Smooth muscle cell (in vitro differentiated cells): ENCODE data around the gene SEZ6L2. TPM values are rescaled to one million over a fixed set of nuclear protein-coding genes. Genes with fewer than 3 reads are reported as not detected.

ENCODE experiments used
- DNase-seq: peaks from one replicate; lab custom pipeline; 2025; ENCODE audit not compliant: unreplicated experiment; lab: John Stamatoyannopoulos, UW
- H2AFZ ChIP-seq: fragments of 200-600 bp; sonication (generic); 2 replicates; pipeline ENCODE4 v1.6.0; 2016; ENCODE audit warnings: antibody characterized with exemption, low read depth, mild to moderate bottlenecking
- H3F3A ChIP-seq: fragments of 200-600 bp; sonication (generic); 2 replicates; pipeline ENCODE4 v1.6.0; 2017; ENCODE audit warnings: antibody characterized with exemption, low read depth
- H3K27ac ChIP-seq: fragments of 200-600 bp; sonication (generic); 2 replicates; pipeline ENCODE4 v1.5.1; 2016; ENCODE audit warnings: low read depth, mild to moderate bottlenecking
- H3K27me3 ChIP-seq: fragments of 200-600 bp; sonication (generic); 2 replicates; pipeline ENCODE4 v1.6.1; 2016; ENCODE audit warnings: low read depth, mild to moderate bottlenecking
- H3K36me3 ChIP-seq: fragments of 200-600 bp; sonication (generic); 2 replicates; pipeline ENCODE4 v1.5.1; 2016; ENCODE audit warnings: low read depth
- H3K4me1 ChIP-seq: fragments of 200-600 bp; sonication (generic); 2 replicates; pipeline ENCODE4 v1.5.1; 2016; ENCODE audit warnings: low read depth
- H3K4me2 ChIP-seq: fragments of 200-600 bp; sonication (generic); 2 replicates; pipeline ENCODE4 v1.6.0; 2016; ENCODE audit warnings: mild to moderate bottlenecking
- H3K4me3 ChIP-seq: fragments of 200-600 bp; sonication (generic); 2 replicates; pipeline ENCODE4 v1.5.1; 2016; ENCODE audit warnings: mild to moderate bottlenecking
- H3K79me2 ChIP-seq: fragments of 200-600 bp; sonication (generic); 2 replicates; pipeline ENCODE4 v1.6.0; 2016; ENCODE audit warnings: low read depth, mild to moderate bottlenecking
- H3K9ac ChIP-seq: fragments of 200-600 bp; sonication (generic); 2 replicates; pipeline ENCODE4 v1.6.0; 2016; ENCODE audit warnings: low read depth
- H3K9me3 ChIP-seq: fragments of 200-600 bp; sonication (generic); replicated peaks from 2 replicates; pipeline ENCODE4 v1.5.1; 2016; ENCODE audit warnings: low read depth
- H4K20me1 ChIP-seq: fragments of 200-600 bp; sonication (generic); 2 replicates; pipeline ENCODE4 v1.6.0; 2016; ENCODE audit warnings: low read depth
- CTCF ChIP-seq: fragments of 200-600 bp; sonication (generic); IDR thresholded peaks from 2 replicates; pipeline ENCODE4 v1.5.1; 2017; ENCODE audit warnings: borderline replicate concordance, mild to moderate bottlenecking, antibody characterized with exemption; ENCODE audit not compliant: insufficient read depth, poor library complexity, severe bottlenecking
- WGBS: methylation state at CpG from one replicate; pipeline ENCODE4 v1.1.7; 2016; ENCODE audit warnings: low lambda C conversion rate; 5-methylcytosine and 5-hydroxymethylcytosine counted together
- polyA plus RNA-seq: library from polyadenylated mRNA; unstranded; fragments of >200 nt; fragmentation: Nextera tagmentation; extraction: Ambion mirVana; gene quantifications from 2 replicates; pipeline ENCODE4 v1.2.1, GENCODE V29; 2016
- total RNA-seq: library from RNA; depleted of rRNA; stranded (reverse); fragments of >200 nt; gene quantifications from 2 replicates; pipeline ENCODE4 v1.2.3, GENCODE V29; 2014

Gene SEZ6L2
- total and polyA plus RNA-seq, 2 experiments from 2014 or later = 46.1 to 178 TPM

DNA sequence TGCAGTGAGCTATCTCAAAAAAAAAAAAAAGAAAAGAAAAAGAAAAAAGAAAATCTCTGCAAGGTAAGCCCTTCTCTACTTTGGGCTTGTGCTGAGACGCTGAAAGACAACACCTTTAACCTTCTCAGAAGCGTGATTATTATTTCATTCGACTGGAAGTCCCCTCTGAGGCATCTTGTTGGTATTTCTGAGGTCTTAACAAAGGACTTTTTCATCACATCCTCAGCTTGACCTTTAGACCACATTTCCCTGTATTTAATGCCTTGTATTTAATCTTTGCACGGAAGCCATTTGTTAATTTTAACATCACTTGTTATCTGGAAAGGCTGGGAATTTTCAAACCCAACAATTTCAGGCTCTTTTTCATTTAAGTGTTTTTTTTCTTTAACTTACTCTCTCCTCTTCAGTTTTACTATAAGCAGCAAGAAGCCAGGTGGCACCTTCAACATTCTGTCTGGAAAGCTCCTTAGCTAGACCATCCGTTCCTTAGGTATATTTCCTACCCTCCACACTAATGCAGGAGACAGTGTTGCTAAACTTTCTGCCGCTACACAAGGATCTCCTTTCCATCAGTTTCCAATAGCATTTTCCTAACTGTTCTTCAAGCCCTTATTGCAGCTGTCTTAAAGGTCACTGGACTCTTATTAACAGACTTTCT is 16.4 kb upstream of the SEZ6L2 start:
- no peaks in the 10 kb centered on the region for H3K4me1 ChIP-seq
- H3K36me3 ChIP-seq = peaks cover 10% of the 10 kb centered on the region
- TF ChIP-seq CTCF = no peak
- no peaks in the 10 kb centered on the region for H3F3A ChIP-seq
- no peaks in the 10 kb centered on the region for H3K9me3 ChIP-seq
- no peak for DNase-seq
- no peak overlapping the region for H2AFZ ChIP-seq
- H4K20me1 ChIP-seq = peaks cover 8% of the 10 kb centered on the region
- 87% methylated on average over 6 of the region's 6 CpGs for WGBS
- H3K9ac ChIP-seq = no peak overlapping the region
- no peak overlapping the region for H3K4me3 ChIP-seq
- peaks cover 1% of the 10 kb centered on the region for H3K79me2 ChIP-seq
- H3K27me3 ChIP-seq = no peaks in the 10 kb centered on the region
- no peak overlapping the region for H3K27ac ChIP-seq
- no peak overlapping the region for H3K4me2 ChIP-seq

DNA sequence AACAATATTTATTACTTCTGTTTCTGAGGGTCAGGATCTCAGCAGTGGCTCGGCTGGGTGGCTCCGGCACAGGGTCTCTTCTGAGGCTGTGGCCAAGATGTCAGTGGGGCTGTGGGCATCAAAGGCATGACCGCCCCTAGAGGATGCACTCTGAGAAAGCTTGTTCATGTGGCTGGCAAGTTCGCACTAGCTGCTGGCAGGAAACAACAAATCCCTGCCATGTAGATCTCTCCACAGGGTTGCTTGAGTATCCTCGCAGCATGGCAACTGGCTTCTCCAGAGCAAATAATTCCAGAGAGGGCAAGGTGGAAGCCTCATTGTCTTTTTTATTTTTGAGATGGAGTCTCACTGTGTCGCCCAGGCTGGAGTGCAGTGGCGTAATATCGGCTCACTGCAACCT is 14.2 kb upstream of the SEZ6L2 start:
- WGBS = 97% methylated on average over 8 of the region's 8 CpGs
- DNase-seq = no peak

GRCh38 chr16:29912087-29912486 is 12.7 kb upstream of the SEZ6L2 start:
- no peak overlapping the region for H2AFZ ChIP-seq
- no peak overlapping the region for H3K9ac ChIP-seq
- no peak for DNase-seq
- H3K79me2 ChIP-seq = no peaks in the 10 kb centered on the region
- no peaks in the 10 kb centered on the region for H3K36me3 ChIP-seq
- no peaks in the 10 kb centered on the region for H4K20me1 ChIP-seq
- H3K4me3 ChIP-seq = no peak overlapping the region
- H3F3A ChIP-seq = no peaks in the 10 kb centered on the region
- H3K9me3 ChIP-seq = no peaks in the 10 kb centered on the region
- no peak for TF ChIP-seq CTCF
- H3K4me1 ChIP-seq = no peaks in the 10 kb centered on the region
- 90% methylated on average over 11 of the region's 11 CpGs for WGBS
- no peak overlapping the region for H3K27ac ChIP-seq
- no peak overlapping the region for H3K4me2 ChIP-seq
- H3K27me3 ChIP-seq = no peaks in the 10 kb centered on the region

More for the DNA sequence above, 14.2 kb upstream of the SEZ6L2 start:
- no peak for TF ChIP-seq CTCF
- Histone ChIP-seq H4K20me1 (no peaks in the 10 kb centered on the region), H3K9me3 (no peaks in the 10 kb centered on the region), H3K27ac (no peak overlapping the region), H3K4me2 (no peak overlapping the region), H3K79me2 (no peaks in the 10 kb centered on the region), H3K36me3 (no peaks in the 10 kb centered on the region), H3K27me3 (no peaks in the 10 kb centered on the region), H3K4me1 (no peaks in the 10 kb centered on the region), H3F3A (no peaks in the 10 kb centered on the region), H3K4me3 (no peak overlapping the region), H3K9ac (no peak overlapping the region), H2AFZ (no peak overlapping the region)

DNA sequence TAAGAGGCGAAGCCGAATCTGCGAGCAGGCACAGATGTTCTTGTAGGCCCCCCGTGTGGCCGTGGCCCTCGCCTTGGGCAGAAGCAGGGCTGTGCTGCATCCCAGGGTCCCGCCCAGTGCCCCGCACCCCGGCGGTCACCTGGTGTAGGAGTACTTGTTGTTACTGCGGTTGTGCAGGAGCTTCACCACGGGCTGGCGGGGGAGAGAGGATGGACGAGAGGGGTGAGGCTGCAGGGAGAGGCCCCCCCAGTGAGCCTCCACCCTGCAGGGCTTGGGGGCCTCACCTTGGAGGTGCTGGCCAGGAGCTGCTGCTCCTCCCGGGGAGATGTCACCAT is 12.3 kb upstream of the SEZ6L2 start:
- no peak for TF ChIP-seq CTCF
- Histone ChIP-seq H3K27me3 (no peaks in the 10 kb centered on the region), H3K36me3 (no peaks in the 10 kb centered on the region), H3K27ac (no peak overlapping the region), H3K4me1 (no peaks in the 10 kb centered on the region), H3K4me2 (no peak overlapping the region), H2AFZ (no peak overlapping the region), H4K20me1 (no peaks in the 10 kb centered on the region), H3K9ac (no peak overlapping the region), H3K79me2 (no peaks in the 10 kb centered on the region), H3F3A (no peaks in the 10 kb centered on the region), H3K4me3 (no peak overlapping the region), H3K9me3 (no peaks in the 10 kb centered on the region)
- 90% methylated on average over 15 of the region's 15 CpGs for WGBS
- DNase-seq = no peak
